Right lobe of liver (tissue), 6 donors: ENCODE measurements around the gene KDM1B. TPM values are rescaled to one million over a fixed set of nuclear protein-coding genes. Genes with fewer than 3 reads are reported as not detected.
A peak's percentile ranks its signal among the peaks of the same experiment; 100 is the strongest.

Source experiments
- ATAC-seq, 4 donors: fragments of 200-7000 bp; cut with Tn5 transposase; one replicate each; pipeline ENCODE4 v1.9.1; 2020; ENCODE audit warnings: mild to moderate bottlenecking in 4 of 4, moderate library complexity in 4 of 4
- DNase-seq, 3 donors: peaks; one replicate each; pipeline ENCODE4 v3.0.0-alpha.2; 2020
- H3K27ac ChIP-seq, 3 donors: fragments of 200-600 bp; one replicate each; pipeline ENCODE4 v1.8.0; 2022
- H3K27me3 ChIP-seq, 2 donors: fragments of 200-600 bp; one replicate each; pipeline ENCODE4 v1.8.0; 2022
- H3K36me3 ChIP-seq, 4 donors: fragments of 200-600 bp; sonication (generic) in 1 of 4; one replicate each; pipeline versions ENCODE4 v1.5.1 to v1.8.0; 2017 to 2022; ENCODE audit warnings: control low read depth in 1 of 4
- H3K4me1 ChIP-seq, 4 donors: fragments of 200-600 bp; sonication (generic) in 1 of 4; one replicate each; pipeline versions ENCODE4 v1.5.1 to v1.8.0; 2017 to 2022; ENCODE audit warnings: control low read depth in 1 of 4
- H3K4me3 ChIP-seq, 3 donors: fragments of 200-600 bp; one replicate each; pipeline ENCODE4 v1.8.0; 2022
- H3K9me3 ChIP-seq, 4 donors: fragments of 200-600 bp; sonication (generic) in 1 of 4; one replicate each; pipeline versions ENCODE4 v1.5.1 to v1.8.0; 2017 to 2022; ENCODE audit warnings: control low read depth in 1 of 4
- POLR2A ChIP-seq: fragments of 450-650 bp; IDR thresholded peaks from one replicate; pipeline ENCODE4 v1.6.1; 2017; ENCODE audit warnings: antibody characterized with exemption, mild to moderate bottlenecking
- WGBS: methylation state at CpG from one replicate; pipeline ENCODE4 v1.1.6; 2018; ENCODE audit warnings: low coverage, low lambda C conversion rate; ENCODE audit not compliant: insufficient coverage; ENCODE audit errors: missing lambda C conversion rate; 5-methylcytosine and 5-hydroxymethylcytosine counted together
- intact Hi-C, 2 donors: fragments of 100-400 bp; cut with DNase I; formaldehyde crosslinking; loops; one replicate each; pipeline versions ENCODE4 v1.11.2 to v1.14.1; 2022
- total RNA-seq, 6 experiments: library from RNA; depleted of rRNA in 2 of 6; stranded (reverse); fragments of >200 nt in 2 of 6; fragmentation: NEBNext Ultra II Directional in 3 of 6; extraction: Animal tissue kit (Norgen Biotek cat#: 25700) in 3 of 6; gene quantifications; one replicate each; pipeline versions ENCODE4 v1.1.0 to v1.2.4, GENCODE V29; 2016 to 2023
- TF ChIP-seq, protein P1 (sequence below), 4 donors: fragments of 200-600 bp in 3 of 4; fragments of 450-650 bp in 1 of 4; IDR thresholded peaks; one replicate each; pipeline versions ENCODE4 v1.5.1 to v1.8.0; 2016 to 2022; ENCODE audit warnings: antibody characterized with exemption in 4 of 4, mild to moderate bottlenecking in 2 of 4
- donor health status: DM: no; HTN: yes; CAD: no.
- donor health status: DM: no; HTN: no; CAD: no.
- donor health status: DM: no; HTN: no; CAD: no.
- donor health status: DM: no; HTN: yes; CAD: no.
- donor health status: DM: no; HTN: yes; CAD: no.

Gene KDM1B
- total RNA-seq, 6 experiments from 2014 or later = 5.0 to 12.1 (median 9.3) TPM

DNA sequence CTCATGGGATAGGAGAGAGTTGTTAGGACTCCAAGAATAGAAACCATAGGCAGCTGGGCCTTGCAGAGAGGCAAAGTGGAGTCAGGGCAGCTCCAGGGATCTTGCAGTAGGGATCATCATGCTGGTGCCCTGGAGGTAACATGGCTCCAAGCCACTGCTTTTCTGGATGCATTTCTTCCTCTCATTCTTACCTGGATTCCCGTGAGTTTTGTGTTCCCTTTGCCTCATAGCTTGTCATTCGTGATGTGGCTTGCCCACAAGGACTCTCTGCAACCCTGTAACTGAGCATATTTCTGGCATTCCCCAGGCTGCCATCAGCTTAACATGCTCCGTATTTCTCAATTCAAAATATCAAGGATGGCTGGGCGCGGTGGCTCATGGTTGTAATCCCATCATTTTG, 38.1 kb upstream of the KDM1B start:
- no peak overlapping the region for H3K27ac ChIP-seq
- no peaks in the 10 kb centered on the region for H3K36me3 ChIP-seq
- intact Hi-C loops = no loop called here
- no peaks in the 10 kb centered on the region for H3K9me3 ChIP-seq
- H3K4me1 ChIP-seq = peaks cover 0 to 11% (median 0%) of the 10 kb centered on the region in 4 donors
- WGBS = 85% methylated on average over 4 of the region's 5 CpGs
- H3K27me3 ChIP-seq = no peaks in the 10 kb centered on the region
- no peak for DNase-seq
- no peak for ATAC-seq
- no peak overlapping the region for H3K4me3 ChIP-seq
- TF ChIP-seq, protein P1, sequence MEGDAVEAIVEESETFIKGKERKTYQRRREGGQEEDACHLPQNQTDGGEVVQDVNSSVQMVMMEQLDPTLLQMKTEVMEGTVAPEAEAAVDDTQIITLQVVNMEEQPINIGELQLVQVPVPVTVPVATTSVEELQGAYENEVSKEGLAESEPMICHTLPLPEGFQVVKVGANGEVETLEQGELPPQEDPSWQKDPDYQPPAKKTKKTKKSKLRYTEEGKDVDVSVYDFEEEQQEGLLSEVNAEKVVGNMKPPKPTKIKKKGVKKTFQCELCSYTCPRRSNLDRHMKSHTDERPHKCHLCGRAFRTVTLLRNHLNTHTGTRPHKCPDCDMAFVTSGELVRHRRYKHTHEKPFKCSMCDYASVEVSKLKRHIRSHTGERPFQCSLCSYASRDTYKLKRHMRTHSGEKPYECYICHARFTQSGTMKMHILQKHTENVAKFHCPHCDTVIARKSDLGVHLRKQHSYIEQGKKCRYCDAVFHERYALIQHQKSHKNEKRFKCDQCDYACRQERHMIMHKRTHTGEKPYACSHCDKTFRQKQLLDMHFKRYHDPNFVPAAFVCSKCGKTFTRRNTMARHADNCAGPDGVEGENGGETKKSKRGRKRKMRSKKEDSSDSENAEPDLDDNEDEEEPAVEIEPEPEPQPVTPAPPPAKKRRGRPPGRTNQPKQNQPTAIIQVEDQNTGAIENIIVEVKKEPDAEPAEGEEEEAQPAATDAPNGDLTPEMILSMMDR (IDR thresholded peaks at IDR 0.05) = no peak
- TF ChIP-seq POLR2A = no peak

DNA sequence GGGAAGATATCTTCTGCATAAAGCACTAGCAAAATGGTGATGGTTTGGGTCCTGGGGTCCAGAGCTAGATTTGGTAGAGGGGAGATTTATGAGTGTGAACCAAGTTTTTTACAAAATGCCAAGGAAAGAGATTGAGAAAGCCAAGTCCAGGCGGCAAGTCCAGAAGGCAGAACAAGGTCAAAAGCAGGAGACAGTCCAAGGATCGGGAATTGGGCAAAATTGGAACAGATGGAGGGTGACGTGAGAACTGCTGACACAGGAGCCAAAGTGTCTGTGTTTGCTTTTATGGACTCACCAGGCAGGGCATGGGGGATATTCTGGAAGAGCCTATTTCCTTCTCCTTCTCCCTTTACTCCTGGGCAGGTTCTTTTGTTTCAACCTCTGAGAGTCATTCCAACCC, 36.9 kb upstream of the KDM1B start:
- ATAC-seq = peak; percentile 46 to 78 (median 63)
- peak; percentile 27 to 70 (median 53) for DNase-seq
- peaks cover 0 to 11% (median under 1%) of the 10 kb centered on the region in 4 donors for H3K4me1 ChIP-seq
- H3K4me3 ChIP-seq = no peak overlapping the region
- H3K27me3 ChIP-seq = no peaks in the 10 kb centered on the region
- no peaks in the 10 kb centered on the region for H3K36me3 ChIP-seq
- intact Hi-C loops = no loop called here
- 15% methylated on average over 3 of the region's 3 CpGs for WGBS
- no peaks in the 10 kb centered on the region for H3K9me3 ChIP-seq
- TF ChIP-seq, protein P1 (IDR thresholded peaks at IDR 0.05) = no peak
- TF ChIP-seq POLR2A = no peak
- H3K27ac ChIP-seq = peak overlapping the region in 1 of 3 donors; percentile 62

DNA sequence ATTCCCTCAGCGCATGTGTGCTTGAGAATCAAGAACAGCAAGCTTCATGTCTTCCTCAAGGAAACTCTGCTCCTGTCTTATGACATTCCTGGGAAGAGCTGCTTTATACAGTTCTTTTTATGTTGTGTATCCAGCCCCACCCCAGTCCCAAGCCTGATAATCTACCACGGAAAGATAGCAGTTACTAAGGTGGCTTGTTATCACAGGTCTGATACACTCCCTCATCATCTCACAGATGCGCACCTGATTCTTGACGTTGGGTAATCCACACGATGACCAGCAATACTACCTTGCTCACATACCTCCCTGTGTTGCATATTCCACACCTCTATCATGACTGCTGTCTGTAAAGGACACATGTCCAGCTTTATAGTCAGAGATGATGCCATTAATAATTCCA, 36.0 kb upstream of the KDM1B start:
- no peaks in the 10 kb centered on the region for H3K36me3 ChIP-seq
- 81% methylated on average over 5 of the region's 5 CpGs for WGBS
- H3K4me3 ChIP-seq = no peak overlapping the region
- no peak for DNase-seq
- no peak for ATAC-seq
- no peaks in the 10 kb centered on the region for H3K27me3 ChIP-seq
- H3K27ac ChIP-seq = peak overlapping the region in 1 of 3 donors; percentile 62
- TF ChIP-seq, protein P1 (IDR thresholded peaks at IDR 0.05) = no peak
- no peak for TF ChIP-seq POLR2A
- intact Hi-C loops = no loop called here
- H3K4me1 ChIP-seq = peaks cover 0 to 11% (median under 1%) of the 10 kb centered on the region in 4 donors
- no peaks in the 10 kb centered on the region for H3K9me3 ChIP-seq

DNA sequence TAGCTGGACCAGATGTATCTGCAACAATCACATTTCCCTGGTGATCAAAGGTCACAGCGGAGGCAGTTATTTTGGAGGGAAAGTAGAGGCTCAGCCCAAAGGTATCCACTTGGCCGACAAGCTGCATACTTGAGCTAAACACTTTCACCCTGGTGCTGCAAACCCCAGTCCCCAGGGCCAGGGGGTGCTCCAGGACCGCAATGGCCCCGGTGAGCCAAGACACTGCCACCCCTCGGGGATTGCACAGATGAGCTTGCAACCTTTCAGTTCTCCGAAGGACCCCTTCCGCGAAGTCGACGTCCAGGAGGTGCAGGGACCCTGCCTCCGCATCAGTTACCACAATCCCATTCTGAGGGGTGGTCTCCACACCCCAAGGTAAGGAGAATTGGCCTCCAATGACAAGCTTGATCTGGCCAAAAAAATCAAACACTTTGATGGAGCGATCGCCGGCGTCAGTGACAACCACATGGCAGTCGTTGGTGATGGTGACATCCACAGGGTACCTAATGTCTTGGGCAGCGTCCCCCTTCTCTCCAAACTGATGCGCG, 33.6 kb upstream of the KDM1B start:
- intact Hi-C loops = no loop called here
- DNase-seq = peak in 1 of 3 donors; percentile 48
- H3K4me1 ChIP-seq = peaks cover 0 to 11% (median under 1%) of the 10 kb centered on the region in 4 donors

More for the DNA sequence above, 33.6 kb upstream of the KDM1B start:
- Histone ChIP-seq H3K27me3 (no peaks in the 10 kb centered on the region), H3K4me3 (peak overlapping the region; percentile 53 to 63 (median 55)), H3K27ac (peak overlapping the region in 1 of 3 donors; percentile 69), H3K36me3 (no peaks in the 10 kb centered on the region), H3K9me3 (no peaks in the 10 kb centered on the region)
- no peak for ATAC-seq
- WGBS = 100% methylated on average over 1 of the region's 19 CpGs
- TF ChIP-seq, protein P1 (IDR thresholded peaks at IDR 0.05) = no peak
- no peak for TF ChIP-seq POLR2A
